ENCODE results near the gene RAB1A. TPM values are rescaled to one million over a fixed set of nuclear protein-coding genes. Genes with fewer than 3 reads are reported as not detected.

RAB1A gene
- total RNA-seq, 4 donors from 2014 or later = 87.1 to 114 (median 98.8) TPM

GRCh38 chr2:65076345-65076710, 53.6 kb downstream of the RAB1A start:
- no peaks in the 10 kb centered on the region for H3K27me3 ChIP-seq
- TF ChIP-seq POLR2A (IDR thresholded peaks at IDR 0.05) (no peak), CTCF (IDR thresholded peaks at IDR 0.05) (no peak)
- DNase-seq = no peak
- no peaks in the 10 kb centered on the region for H3K9me3 ChIP-seq
- WGBS, 2 donors = 62 to 70% methylated on average over 7 of the region's 7 CpGs
- intact Hi-C loops (cut with DNase I) = no loop called here
- peaks cover 43 to 61% of the 10 kb centered on the region in 2 donors for H3K4me1 ChIP-seq
- peaks cover 8 to 22% of the 10 kb centered on the region in 2 donors for H3K36me3 ChIP-seq
- H3K4me3 ChIP-seq (replicated peaks in 1 of 3) = no peak overlapping the region
- H3K27ac ChIP-seq = peak overlapping the region; percentile 71 to 94 (median 82)

GRCh38 chr2:65075605-65076344, 54.1 kb downstream of the RAB1A start:
- H3K4me3 ChIP-seq (replicated peaks in 1 of 3) = no peak overlapping the region
- 39 to 41% methylated on average over 3 to 5 of the region's 5 CpGs for WGBS, 2 donors
- peaks cover 5 to 24% of the 10 kb centered on the region in 2 donors for H3K36me3 ChIP-seq
- H3K27me3 ChIP-seq = no peaks in the 10 kb centered on the region
- peak overlapping the region; percentile 71 to 94 (median 82) for H3K27ac ChIP-seq
- DNase-seq = peak; percentile 41 to 51
- H3K9me3 ChIP-seq = no peaks in the 10 kb centered on the region
- no peak for TF ChIP-seq POLR2A (IDR thresholded peaks at IDR 0.05)
- TF ChIP-seq CTCF (IDR thresholded peaks at IDR 0.05) = no peak
- intact Hi-C loops (cut with DNase I) = no loop called here
- peaks cover 45 to 66% of the 10 kb centered on the region in 2 donors for H3K4me1 ChIP-seq

- peak; percentile 76 to 83 for DNase-seq
- TF ChIP-seq CTCF (IDR thresholded peaks at IDR 0.05) (no peak), POLR2A (IDR thresholded peaks at IDR 0.05) (no peak)
- intact Hi-C loops (cut with DNase I) = no loop called here
- no peak overlapping the region for H3K4me3 ChIP-seq (replicated peaks in 1 of 3)
- no peaks in the 10 kb centered on the region for H3K27me3 ChIP-seq
- peaks cover 5 to 24% of the 10 kb centered on the region in 2 donors for H3K36me3 ChIP-seq
- WGBS, 2 donors = 32 to 40% methylated on average over 9 of the region's 9 CpGs
- H3K4me1 ChIP-seq = peaks cover 51 to 72% of the 10 kb centered on the region in 2 donors
- peak overlapping the region; percentile 71 to 94 (median 82) for H3K27ac ChIP-seq
- H3K9me3 ChIP-seq = no peaks in the 10 kb centered on the region
These were observed 54.7 kb downstream of the RAB1A start for GRCh38 chr2:65075176-65075575.

GRCh38 chr2:65073879-65074565, 55.9 kb downstream of the RAB1A start:
- intact Hi-C loops (cut with DNase I) = no loop called here
- peaks cover 63 to 84% of the 10 kb centered on the region in 2 donors for H3K4me1 ChIP-seq
- H3K36me3 ChIP-seq = peaks cover 5 to 17% of the 10 kb centered on the region in 2 donors
- H3K4me3 ChIP-seq (replicated peaks in 1 of 3) = no peak overlapping the region
- no peaks in the 10 kb centered on the region for H3K27me3 ChIP-seq
- DNase-seq = no peak
- peak overlapping the region in 2 of 3 donors; percentile 33 to 95 for H3K27ac ChIP-seq
- TF ChIP-seq POLR2A (IDR thresholded peaks at IDR 0.05) = no peak
- no peak for TF ChIP-seq CTCF (IDR thresholded peaks at IDR 0.05)
- no peaks in the 10 kb centered on the region for H3K9me3 ChIP-seq
- 89 to 93% methylated on average over 12 of the region's 12 CpGs for WGBS, 2 donors

Data from thyroid gland (tissue), 4 donors.